Measurements from ENCODE around the gene GNAT1.
A peak's percentile ranks its signal among the peaks of the same experiment; 100 is the strongest.
"Not testable (repeated sequence)": the region's sequence is repeated elsewhere in the genome, so short reads cannot be mapped to it uniquely, and the experiment has no call there.

GNAT1 gene

GRCh38 chr3:50222169-50222528, 30.7 kb downstream of the GNAT1 start:
- no peak for DNase-seq

- no peak for DNase-seq
Measured at GRCh38 chr3:50224639-50225038, 33.2 kb downstream of the GNAT1 start.

GRCh38 chr3:50226888-50227389, 35.5 kb downstream of the GNAT1 start:
- no peak for DNase-seq

GRCh38 chr3:50227390-50228183, 36.2 kb downstream of the GNAT1 start:
- peak; percentile 89 to 91 for DNase-seq

- DNase-seq: not testable (repeated sequence)
Measured at GRCh38 chr3:50228184-50228763, 36.9 kb downstream of the GNAT1 start.

GRCh38 chr3:50229490-50229889, 38.1 kb downstream of the GNAT1 start:
- DNase-seq: no peak

- DNase-seq: no peak
Measured at GRCh38 chr3:50230104-50230793, 38.8 kb downstream of the GNAT1 start.

GRCh38 chr3:50230794-50231125, 39.4 kb downstream of the GNAT1 start:
- DNase-seq: no peak

- no peak for DNase-seq
Measured at GRCh38 chr3:50231581-50231980, 40.2 kb downstream of the GNAT1 start.

GRCh38 chr3:50232303-50232702, 40.9 kb downstream of the GNAT1 start:
- no peak for DNase-seq

- DNase-seq: no peak
Measured at GRCh38 chr3:50233176-50233575, 41.8 kb downstream of the GNAT1 start.

GRCh38 chr3:50235716-50236483, 44.5 kb downstream of the GNAT1 start, which contains the start of gene GNAI2:
Gene GNAI2, plus strand, starts transcription at chr3:50236204. Its CDS starts 132 bp downstream, at chr3:50236336.
- DNase-seq: peak; percentile 99 to 100

- DNase-seq: no peak
Measured at GRCh38 chr3:50236484-50237132, 45.2 kb downstream of the GNAT1 start.

- DNase-seq: peak in 1 of 2 experiments; percentile 48
Measured at GRCh38 chr3:50237133-50237651, 45.8 kb downstream of the GNAT1 start.

GRCh38 chr3:50237754-50238548, 46.5 kb downstream of the GNAT1 start:
- DNase-seq: peak; percentile 82 to 88

GRCh38 chr3:50238549-50239026, 47.2 kb downstream of the GNAT1 start:
- DNase-seq: no peak

- no peak for DNase-seq
Measured at GRCh38 chr3:50239649-50240048, 48.2 kb downstream of the GNAT1 start.

- DNase-seq: no peak
Measured at GRCh38 chr3:50241163-50241562, 49.8 kb downstream of the GNAT1 start.

- DNase-seq: no peak
Measured at GRCh38 chr3:50241713-50242380, 50.4 kb downstream of the GNAT1 start.

GRCh38 chr3:50242381-50242770, 51.0 kb downstream of the GNAT1 start:
- no peak for DNase-seq
